Mucosa of descending colon (tissue), 3 donors: ENCODE results near the gene MEIS2. TPM values are rescaled to one million over a fixed set of nuclear protein-coding genes. Genes with fewer than 3 reads are reported as not detected.
A peak's percentile ranks its signal among the peaks of the same experiment; 100 is the strongest.

ENCODE experiments used
- ATAC-seq: fragments of 200-7000 bp; cut with Tn5 transposase; one replicate; pipeline ENCODE4 v1.9.1; 2020; ENCODE audit warnings: mild to moderate bottlenecking, moderate library complexity
- DNase-seq, 3 donors: peaks; one replicate each; pipeline ENCODE4 v3.0.0-alpha.2; 2020
- H3K36me3 ChIP-seq: fragments of 200-600 bp; one replicate; pipeline ENCODE4 v1.8.0; 2021; ENCODE audit warnings: low read depth, mild to moderate bottlenecking
- H3K4me1 ChIP-seq: fragments of 200-600 bp; one replicate; pipeline ENCODE4 v1.8.0; 2021; ENCODE audit warnings: low read depth, mild to moderate bottlenecking
- H3K4me3 ChIP-seq: fragments of 200-600 bp; one replicate; pipeline ENCODE4 v1.8.0; 2021; ENCODE audit warnings: mild to moderate bottlenecking
- H3K9me3 ChIP-seq: fragments of 200-600 bp; one replicate; pipeline ENCODE4 v1.8.0; 2021; ENCODE audit warnings: mild to moderate bottlenecking
- intact Hi-C, 2 donors: fragments of 100-400 bp; cut with DNase I in 1 of 2; cut with micrococcal nuclease in 1 of 2; formaldehyde crosslinking; loops; one replicate each; pipeline versions ENCODE4 v1.11.0 to v1.11.1; 2022; cut with DNase I, micrococcal nuclease
- long read RNA-seq, 2 donors: library from polyadenylated mRNA; unstranded; transcript quantifications; one replicate each; pipeline ENCODE4 v2.0.0, GENCODE V29; 2019 to 2021
- total RNA-seq, 3 donors: library from RNA; stranded (reverse); fragmentation: NEBNext Ultra II Directional in 2 of 3; extraction: Animal tissue kit (Norgen Biotek cat#: 25700) in 2 of 3; gene quantifications; one replicate each; pipeline versions ENCODE4 v1.2.1 to v1.2.4, GENCODE V29; 2021 to 2023
- TF ChIP-seq, protein P1 (sequence below): fragments of 200-600 bp; IDR thresholded peaks from one replicate; pipeline ENCODE4 v1.8.0; 2022; ENCODE audit warnings: antibody characterized with exemption, mild to moderate bottlenecking
- donor health status: DM: no; HTN: no; CAD: no; lungs with moderate emphysema.
- donor health status: DM: no; HTN: no; CAD: no.
- donor health status: DM: no; HTN: yes; CAD: no.

Gene MEIS2
- 10 to 100 TPM in 1 of 3 donors, 1 to 10 TPM in 2; 3.8 to 93.3 (median 8.9) TPM for total RNA-seq
- long read RNA-seq, donor 1, full-length matches to known transcripts: 14 of 37 reads
- long read RNA-seq, donor 1, partial matches to known transcripts: 11 of 37 reads
- long read RNA-seq, donor 1, other reads (novel, unspliced or antisense): 12 of 37 reads
- long read RNA-seq, donor 2, partial matches to known transcripts: 2 of 4 reads
- long read RNA-seq, donor 2, other reads (novel, unspliced or antisense): 2 of 4 reads

GRCh38 chr15:37100109-37100965, at the start of gene MEIS2:
MEIS2 (minus strand) TSS chr15:37100549; CDS start chr15:37099466, 1,083 bp downstream.
- H3K36me3 ChIP-seq: no peaks in the 10 kb centered on the region
- peak within 1 kb of the TSS; percentile 30 for H3K4me3 ChIP-seq
- DNase-seq: peak; percentile 77 to 89 (median 80)
- H3K9me3 ChIP-seq: no peaks in the 10 kb centered on the region
- intact Hi-C loops: loop anchor here in 1 of 2 donors (10.0 kb wide), 1 partner anchor 216 kb away; no protein-coding TSS in a partner anchor
- H3K4me1 ChIP-seq: peaks cover 6% of the 10 kb centered on the region
- peak; percentile 80 for ATAC-seq
- TF ChIP-seq, protein P1, sequence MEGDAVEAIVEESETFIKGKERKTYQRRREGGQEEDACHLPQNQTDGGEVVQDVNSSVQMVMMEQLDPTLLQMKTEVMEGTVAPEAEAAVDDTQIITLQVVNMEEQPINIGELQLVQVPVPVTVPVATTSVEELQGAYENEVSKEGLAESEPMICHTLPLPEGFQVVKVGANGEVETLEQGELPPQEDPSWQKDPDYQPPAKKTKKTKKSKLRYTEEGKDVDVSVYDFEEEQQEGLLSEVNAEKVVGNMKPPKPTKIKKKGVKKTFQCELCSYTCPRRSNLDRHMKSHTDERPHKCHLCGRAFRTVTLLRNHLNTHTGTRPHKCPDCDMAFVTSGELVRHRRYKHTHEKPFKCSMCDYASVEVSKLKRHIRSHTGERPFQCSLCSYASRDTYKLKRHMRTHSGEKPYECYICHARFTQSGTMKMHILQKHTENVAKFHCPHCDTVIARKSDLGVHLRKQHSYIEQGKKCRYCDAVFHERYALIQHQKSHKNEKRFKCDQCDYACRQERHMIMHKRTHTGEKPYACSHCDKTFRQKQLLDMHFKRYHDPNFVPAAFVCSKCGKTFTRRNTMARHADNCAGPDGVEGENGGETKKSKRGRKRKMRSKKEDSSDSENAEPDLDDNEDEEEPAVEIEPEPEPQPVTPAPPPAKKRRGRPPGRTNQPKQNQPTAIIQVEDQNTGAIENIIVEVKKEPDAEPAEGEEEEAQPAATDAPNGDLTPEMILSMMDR: no peak

GRCh38 chr15:37149146-37149545, 48.8 kb upstream of the MEIS2 start:
- no peak for ATAC-seq
- DNase-seq: no peak
- no peaks in the 10 kb centered on the region for H3K36me3 ChIP-seq
- H3K9me3 ChIP-seq: no peaks in the 10 kb centered on the region
- TF ChIP-seq, protein P1: no peak
- no peak overlapping the region for H3K4me3 ChIP-seq
- no peaks in the 10 kb centered on the region for H3K4me1 ChIP-seq
- intact Hi-C loops: no loop called here

DNA sequence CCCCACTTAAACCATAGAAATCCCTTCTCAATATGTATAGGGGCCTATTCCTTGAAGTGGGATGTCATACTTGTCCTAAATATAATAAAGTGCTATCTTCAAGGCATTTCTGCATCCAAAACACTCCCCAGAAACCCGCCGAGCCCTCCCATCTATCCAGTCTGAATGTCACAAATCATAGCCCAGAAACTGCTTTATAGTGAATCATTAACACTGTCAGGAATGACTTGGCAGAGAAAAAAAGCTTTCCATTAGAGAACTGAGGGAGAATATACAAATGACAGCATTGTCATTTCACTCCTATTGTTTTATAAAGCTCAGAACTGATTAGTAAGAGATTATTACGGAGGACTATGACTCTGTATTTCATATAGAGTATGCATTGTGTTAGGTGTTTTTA, 48.4 kb upstream of the MEIS2 start:
- intact Hi-C loops: no loop called here
- H3K9me3 ChIP-seq: no peaks in the 10 kb centered on the region
- ATAC-seq (no peak), DNase-seq (no peak)
- H3K4me3 ChIP-seq: no peak overlapping the region
- H3K36me3 ChIP-seq: no peaks in the 10 kb centered on the region
- H3K4me1 ChIP-seq: no peaks in the 10 kb centered on the region
- TF ChIP-seq, protein P1: no peak

- no peak for ATAC-seq
- TF ChIP-seq, protein P1: no peak
Measured at GRCh38 chr15:37143351-37143750, 43.0 kb upstream of the MEIS2 start.

DNA sequence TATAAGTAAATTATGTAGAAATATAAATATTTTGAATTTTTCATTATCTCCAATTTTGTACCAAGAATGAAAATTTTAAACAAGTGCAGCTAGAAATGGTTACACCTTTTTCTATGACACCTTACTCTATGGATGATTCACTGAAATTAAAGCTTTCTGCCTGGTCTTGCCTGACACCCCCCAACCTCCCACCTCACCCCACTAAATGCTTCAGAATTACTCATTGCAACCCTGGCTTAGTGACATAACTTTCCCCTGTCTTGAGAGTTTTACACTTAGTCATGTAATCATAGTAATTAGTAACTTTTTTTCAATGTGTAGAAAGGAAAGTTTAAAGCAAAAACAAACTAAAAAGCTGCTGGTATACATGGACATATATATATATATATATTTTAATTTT, 42.0 kb upstream of the MEIS2 start:
- TF ChIP-seq, protein P1: no peak

More at GRCh38 chr15:37143351-37143750, 43.0 kb upstream of the MEIS2 start:
- intact Hi-C loops: no loop called here
- Histone ChIP-seq H3K9me3 (no peaks in the 10 kb centered on the region), H3K4me3 (no peak overlapping the region), H3K36me3 (no peaks in the 10 kb centered on the region), H3K4me1 (no peaks in the 10 kb centered on the region)
- no peak for DNase-seq

More for the DNA sequence above, 42.0 kb upstream of the MEIS2 start:
- no peak for ATAC-seq
- H3K4me3 ChIP-seq: no peak overlapping the region
- no peaks in the 10 kb centered on the region for H3K36me3 ChIP-seq
- H3K9me3 ChIP-seq: no peaks in the 10 kb centered on the region
- intact Hi-C loops: no loop called here
- no peaks in the 10 kb centered on the region for H3K4me1 ChIP-seq
- no peak for DNase-seq
